22Rv1 (cell line): Measurements from ENCODE around the gene PI4K2A.
"Not testable (repeated sequence)": the region's sequence is repeated elsewhere in the genome, so short reads cannot be mapped to it uniquely, and the experiment has no call there.

ENCODE experiments used
- H3K27ac ChIP-seq: fragments of 450-650 bp; 2 replicates; pipeline ENCODE4 v1.5.1; 2017
- CTCF ChIP-seq: fragments of 450-650 bp; IDR thresholded peaks from 2 replicates; pipeline ENCODE4 v1.5.1; 2017; ENCODE audit warnings: mild to moderate bottlenecking
- ZFX ChIP-seq: fragments of 450-650 bp; IDR thresholded peaks from 2 replicates; pipeline ENCODE4 v1.6.1; 2017; ENCODE audit warnings: antibody characterized with exemption, borderline replicate concordance

PI4K2A gene

GRCh38 chr10:97676770-97677581, 36.5 kb downstream of the PI4K2A start:
- H3K27ac ChIP-seq: no peak overlapping the region
- no peak for TF ChIP-seq ZFX
- TF ChIP-seq CTCF: peak; percentile 95

GRCh38 chr10:97679594-97679993, 39.1 kb downstream of the PI4K2A start:
- TF ChIP-seq ZFX (no peak), CTCF (no peak)
- no peak overlapping the region for H3K27ac ChIP-seq

GRCh38 chr10:97682042-97682441, 41.6 kb downstream of the PI4K2A start:
- no peak overlapping the region for H3K27ac ChIP-seq
- TF ChIP-seq CTCF (no peak), ZFX (no peak)

GRCh38 chr10:97683556-97684367, 43.3 kb downstream of the PI4K2A start:
- no peak for TF ChIP-seq CTCF
- no peak for TF ChIP-seq ZFX
- H3K27ac ChIP-seq: no peak overlapping the region

- H3K27ac ChIP-seq: not testable (repeated sequence)
Measured at GRCh38 chr10:97684368-97684713, 43.9 kb downstream of the PI4K2A start.

- TF ChIP-seq ZFX (no peak), CTCF (no peak)
- H3K27ac ChIP-seq: no peak overlapping the region
Measured at GRCh38 chr10:97684866-97685394, 44.5 kb downstream of the PI4K2A start.

GRCh38 chr10:97685395-97685958, 45.0 kb downstream of the PI4K2A start:
- no peak overlapping the region for H3K27ac ChIP-seq
- 0 out of 2 replicates have a peak, but pooled peaks have one; percentile 10 for TF ChIP-seq CTCF
- no peak for TF ChIP-seq ZFX
